Loucy (cell line): ENCODE measurements around the gene ANKRD33.

Experiments used
- CTCF ChIP-seq: fragments of 200-600 bp; sonication (generic); conservative IDR thresholded peaks from 2 replicates; pipeline ENCODE4 v1.5.1; 2014; ENCODE audit warnings: mild to moderate bottlenecking, antibody characterized with exemption, low read length
- EZH2phosphoT487 ChIP-seq: fragments of 200-600 bp; IDR thresholded peaks from 2 replicates; pipeline ENCODE4 v1.6.1; 2018; ENCODE audit warnings: antibody characterized with exemption, mild to moderate bottlenecking, moderate library complexity, borderline replicate concordance

DNA sequence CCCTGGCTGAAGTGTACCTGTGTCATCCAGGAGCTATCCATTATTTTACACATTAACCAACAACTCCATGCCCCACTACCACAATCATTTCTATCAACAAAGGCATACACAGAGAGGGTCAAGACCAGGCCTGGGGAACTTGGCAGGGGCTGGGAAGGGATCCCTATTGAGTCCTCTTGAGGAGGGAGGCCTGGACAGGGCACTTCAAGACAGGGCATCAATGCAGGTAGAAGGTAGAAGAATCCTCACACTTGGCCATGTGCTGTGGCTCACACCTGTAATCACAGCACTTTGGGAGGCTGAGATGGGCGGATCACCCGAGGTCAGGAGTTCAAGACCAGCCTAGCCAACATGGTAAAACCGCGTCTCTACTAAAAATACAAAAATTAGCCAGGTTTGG is 13.4 kb upstream of the ANKRD33 start:
- TF ChIP-seq CTCF: no peak
- TF ChIP-seq EZH2phosphoT487: no peak
